HepG2 (cell line): ENCODE data around the gene MMS19. TPM values are rescaled to one million over a fixed set of nuclear protein-coding genes. Genes with fewer than 3 reads are reported as not detected.

ENCODE experiments used
- AGO1 ChIP-seq: fragments of 200-400 bp; formaldehyde crosslinking; IDR thresholded peaks from 2 replicates; pipeline ENCODE4 v1.6.1; 2017; ENCODE audit warnings: mild to moderate bottlenecking, low read depth, low read length, moderate library complexity; ENCODE audit not compliant: poor library complexity, severe bottlenecking
- ATAD3A ChIP-seq: sonication (generic); formaldehyde crosslinking; IDR thresholded peaks from 2 replicates; pipeline ENCODE4 v1.4.0; 2020; ENCODE audit warnings: missing genetic modification reagents
- CC2D1A ChIP-seq: sonication (generic); formaldehyde crosslinking; IDR thresholded peaks from 2 replicates; pipeline ENCODE4 v1.8.1; 2023; ENCODE audit warnings: mild to moderate bottlenecking, missing genetic modification reagents
- CENPT ChIP-seq: sonication (generic); formaldehyde crosslinking; IDR thresholded peaks from 2 replicates; pipeline ENCODE4 v1.8.0; 2022; ENCODE audit warnings: low read depth, mild to moderate bottlenecking, moderate library complexity, missing genetic modification reagents
- HNF4A ChIP-seq: sonication (generic); formaldehyde crosslinking; IDR thresholded peaks from 2 replicates; pipeline ENCODE4 v1.4.0; 2020; ENCODE audit warnings: missing genetic modification reagents
- PRMT3 ChIP-seq: sonication (generic); formaldehyde crosslinking; IDR thresholded peaks from 2 replicates; pipeline ENCODE4 v1.8.1; 2022; ENCODE audit warnings: low read depth, mild to moderate bottlenecking, moderate library complexity, missing genetic modification reagents, borderline replicate concordance
- RAD51 ChIP-seq: fragments of 450-650 bp; IDR thresholded peaks from 2 replicates; pipeline ENCODE4 v1.6.1; 2016; ENCODE audit warnings: borderline replicate concordance
- RCOR2 ChIP-seq: IDR thresholded peaks from 2 replicates; pipeline ENCODE4 v1.6.1; 2016; ENCODE audit warnings: missing biosample characterization, missing genetic modification reagents
- REPIN1 ChIP-seq: sonication (generic); formaldehyde crosslinking; IDR thresholded peaks from 2 replicates; pipeline ENCODE4 v1.8.0; 2022; ENCODE audit warnings: missing genetic modification reagents, low read depth, mild to moderate bottlenecking, borderline replicate concordance
- SNAPC2 ChIP-seq: sonication (generic); formaldehyde crosslinking; IDR thresholded peaks from 2 replicates; pipeline ENCODE4 v1.8.1; 2022; ENCODE audit warnings: mild to moderate bottlenecking, missing genetic modification reagents
- SOX6 ChIP-seq, 2 experiments: fragments of 450-650 bp in 1 of 2; sonication (generic) in 1 of 2; formaldehyde crosslinking in 1 of 2; IDR thresholded peaks; 2 replicates each; pipeline versions ENCODE4 v1.4.0 to v1.6.1; 2017 to 2020; ENCODE audit warnings: antibody characterized with exemption in 1 of 2, mild to moderate bottlenecking in 1 of 2, missing genetic modification reagents in 1 of 2
- SP140L ChIP-seq: sonication (generic); formaldehyde crosslinking; IDR thresholded peaks from 2 replicates; pipeline ENCODE4 v1.4.0; 2020; ENCODE audit warnings: missing genetic modification reagents, borderline replicate concordance
- THAP11 ChIP-seq: IDR thresholded peaks from 2 replicates; pipeline ENCODE4 v1.6.1; 2016; ENCODE audit warnings: missing biosample characterization, missing genetic modification reagents
- YY1 ChIP-seq: IDR thresholded peaks from 2 replicates; pipeline ENCODE4 v1.6.1; 2011; ENCODE audit warnings: low read length, low read depth, moderate library complexity, mild to moderate bottlenecking; ENCODE audit not compliant: insufficient read depth, insufficient replicate concordance
- ZIK1 ChIP-seq: sonication (generic); formaldehyde crosslinking; IDR thresholded peaks from 2 replicates; pipeline ENCODE4 v1.5.0; 2020; ENCODE audit warnings: mild to moderate bottlenecking, low read depth, missing genetic modification reagents, borderline replicate concordance
- ZNF180 ChIP-seq: sonication (generic); formaldehyde crosslinking; IDR thresholded peaks from 2 replicates; pipeline ENCODE4 v1.4.0; 2020; ENCODE audit warnings: low read depth, missing genetic modification reagents, borderline replicate concordance
- ZNF225 ChIP-seq: sonication (generic); formaldehyde crosslinking; IDR thresholded peaks from 2 replicates; pipeline ENCODE4 v1.4.0; 2020; ENCODE audit warnings: mild to moderate bottlenecking, missing genetic modification reagents
- ZNF333 ChIP-seq: sonication (generic); formaldehyde crosslinking; IDR thresholded peaks from 2 replicates; pipeline ENCODE4 v1.4.0; 2020; ENCODE audit warnings: mild to moderate bottlenecking, missing genetic modification reagents, borderline replicate concordance
- ZNF468 ChIP-seq: sonication (generic); formaldehyde crosslinking; IDR thresholded peaks from 2 replicates; pipeline ENCODE4 v1.8.0; 2022; ENCODE audit warnings: mild to moderate bottlenecking, moderate library complexity, missing genetic modification reagents
- ZNF614 ChIP-seq: IDR thresholded peaks from 2 replicates; pipeline ENCODE4 v1.6.1; 2018; ENCODE audit warnings: missing biosample characterization, missing genetic modification reagents, inconsistent platforms, borderline replicate concordance
- ZNF674 ChIP-seq: sonication (generic); formaldehyde crosslinking; IDR thresholded peaks from 2 replicates; pipeline ENCODE4 v1.5.0; 2020; ENCODE audit warnings: low read depth, mild to moderate bottlenecking, missing genetic modification reagents
- ZNF746 ChIP-seq: sonication (generic); formaldehyde crosslinking; IDR thresholded peaks from 2 replicates; pipeline ENCODE4 v1.8.0; 2022; ENCODE audit warnings: mild to moderate bottlenecking, missing genetic modification reagents
- ZNF775 ChIP-seq: sonication (generic); formaldehyde crosslinking; IDR thresholded peaks from 2 replicates; pipeline ENCODE4 v1.4.0; 2020; ENCODE audit warnings: missing genetic modification reagents, mild to moderate bottlenecking, moderate library complexity, borderline replicate concordance
- ZNF780A ChIP-seq: sonication (generic); formaldehyde crosslinking; IDR thresholded peaks from 2 replicates; pipeline ENCODE4 v1.8.0; 2022; ENCODE audit warnings: mild to moderate bottlenecking, missing genetic modification reagents, moderate library complexity
- polyA plus RNA-seq, 8 experiments: library from polyadenylated mRNA; depleted of rRNA in 3 of 8; stranded (reverse) in 7 of 8; unstranded in 1 of 8; fragments of >200 nt; fragmentation: Illumina TruSeq in 4 of 8; extraction: Trizol in 4 of 8; gene quantifications; 2 replicates each; pipeline versions ENCODE4 v1.2.1 to v1.2.3, GENCODE V29; 2011 to 2016; ENCODE audit warnings: low read depth in 4 of 8, missing spikeins in 1 of 8, mixed read lengths in 1 of 8; ENCODE audit not compliant: insufficient read depth in 1 of 8
- total RNA-seq, 5 experiments: library from RNA; depleted of rRNA; stranded (reverse); fragments of >200 nt; fragmentation: Illumina TruSeq; extraction: Trizol; gene quantifications; 2 replicates each; pipeline ENCODE4 v1.2.3, GENCODE V29; 2016; ENCODE audit warnings: low read depth in 1 of 5
- TF ChIP-seq, protein P1 (sequence below): sonication (generic); formaldehyde crosslinking; conservative IDR thresholded peaks from 2 replicates; pipeline ENCODE4 v1.4.0; 2020; ENCODE audit warnings: mild to moderate bottlenecking, missing genetic modification reagents, moderate library complexity
- TF ChIP-seq, protein P2 (sequence below): sonication (generic); formaldehyde crosslinking; IDR thresholded peaks from 2 replicates; pipeline ENCODE4 v1.4.0; 2020; ENCODE audit warnings: missing genetic modification reagents

Gene MMS19
- total and polyA plus RNA-seq, 2 of the 13 experiments (the other 11 are each of a cell fraction or from before 2014, with no cell fraction given): 76.4 to 107 TPM

DNA sequence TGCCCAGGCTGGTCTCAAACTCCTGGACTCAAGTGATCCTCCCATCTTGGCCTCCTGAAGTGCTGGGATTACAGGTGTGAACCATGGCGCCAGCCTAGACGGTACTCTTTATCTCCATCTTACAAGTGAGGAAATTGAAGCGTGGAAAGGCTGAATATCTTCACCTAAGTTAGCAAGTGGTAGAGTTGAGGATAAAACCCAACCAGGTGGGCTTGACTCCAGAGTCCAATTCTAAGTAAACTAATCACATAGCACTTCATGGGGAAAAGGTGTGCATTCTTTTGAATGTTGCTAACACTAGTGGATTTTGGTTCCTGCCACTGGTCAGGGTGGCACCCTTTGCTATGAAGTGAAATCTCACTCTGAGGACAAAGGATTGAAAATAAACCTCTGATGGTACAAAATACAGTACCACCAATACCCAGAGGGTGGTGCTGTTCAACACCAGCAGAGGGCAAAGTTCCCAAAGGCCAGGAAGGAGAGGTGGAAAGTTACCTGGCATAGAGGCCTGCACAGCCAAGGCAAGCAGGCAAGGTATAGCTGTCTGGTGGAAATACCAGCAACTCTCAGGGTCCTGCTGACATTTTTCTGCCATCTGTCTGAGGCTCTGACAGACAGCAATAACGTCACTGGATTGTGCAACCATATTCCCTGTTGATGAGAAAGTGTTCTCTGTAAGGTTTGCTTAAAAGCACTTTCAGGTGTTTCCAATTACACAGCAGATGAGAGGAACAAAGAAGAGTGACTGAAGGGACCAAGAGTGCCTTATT lies 34.7 kb downstream of the MMS19 start (continued):
- TF ChIP-seq, protein P1, sequence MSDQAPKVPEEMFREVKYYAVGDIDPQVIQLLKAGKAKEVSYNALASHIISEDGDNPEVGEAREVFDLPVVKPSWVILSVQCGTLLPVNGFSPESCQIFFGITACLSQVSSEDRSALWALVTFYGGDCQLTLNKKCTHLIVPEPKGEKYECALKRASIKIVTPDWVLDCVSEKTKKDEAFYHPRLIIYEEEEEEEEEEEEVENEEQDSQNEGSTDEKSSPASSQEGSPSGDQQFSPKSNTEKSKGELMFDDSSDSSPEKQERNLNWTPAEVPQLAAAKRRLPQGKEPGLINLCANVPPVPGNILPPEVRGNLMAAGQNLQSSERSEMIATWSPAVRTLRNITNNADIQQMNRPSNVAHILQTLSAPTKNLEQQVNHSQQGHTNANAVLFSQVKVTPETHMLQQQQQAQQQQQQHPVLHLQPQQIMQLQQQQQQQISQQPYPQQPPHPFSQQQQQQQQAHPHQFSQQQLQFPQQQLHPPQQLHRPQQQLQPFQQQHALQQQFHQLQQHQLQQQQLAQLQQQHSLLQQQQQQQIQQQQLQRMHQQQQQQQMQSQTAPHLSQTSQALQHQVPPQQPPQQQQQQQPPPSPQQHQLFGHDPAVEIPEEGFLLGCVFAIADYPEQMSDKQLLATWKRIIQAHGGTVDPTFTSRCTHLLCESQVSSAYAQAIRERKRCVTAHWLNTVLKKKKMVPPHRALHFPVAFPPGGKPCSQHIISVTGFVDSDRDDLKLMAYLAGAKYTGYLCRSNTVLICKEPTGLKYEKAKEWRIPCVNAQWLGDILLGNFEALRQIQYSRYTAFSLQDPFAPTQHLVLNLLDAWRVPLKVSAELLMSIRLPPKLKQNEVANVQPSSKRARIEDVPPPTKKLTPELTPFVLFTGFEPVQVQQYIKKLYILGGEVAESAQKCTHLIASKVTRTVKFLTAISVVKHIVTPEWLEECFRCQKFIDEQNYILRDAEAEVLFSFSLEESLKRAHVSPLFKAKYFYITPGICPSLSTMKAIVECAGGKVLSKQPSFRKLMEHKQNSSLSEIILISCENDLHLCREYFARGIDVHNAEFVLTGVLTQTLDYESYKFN: no peak
- TF ChIP-seq RCOR2 (CRISPR knock-in tag): peak; percentile 37; the same call in 1 of the 2 replicates
- TF ChIP-seq SNAPC2: no peak
- TF ChIP-seq ZIK1 (CRISPR knock-in tag): no peak
- TF ChIP-seq ZNF780A (CRISPR knock-in tag): no peak
- TF ChIP-seq PRMT3: no peak
- TF ChIP-seq AGO1: no peak
- TF ChIP-seq ZNF468 (CRISPR knock-in tag): no peak
- TF ChIP-seq ZNF775 (CRISPR knock-in tag): no peak
- TF ChIP-seq SOX6 (IDR thresholded peaks at IDR 0.05): no peak
- 0 out of 2 replicates have a peak, but pooled peaks have one; percentile 15 for TF ChIP-seq SOX6 (CRISPR knock-in tag; IDR thresholded peaks at IDR 0.05)
- peak; percentile 31 for TF ChIP-seq YY1
- no peak for TF ChIP-seq RAD51
- no peak for TF ChIP-seq SP140L (CRISPR knock-in tag)
- no peak for TF ChIP-seq ZNF746 (CRISPR knock-in tag)
- TF ChIP-seq REPIN1 (CRISPR knock-in tag): no peak
- TF ChIP-seq, protein P2, sequence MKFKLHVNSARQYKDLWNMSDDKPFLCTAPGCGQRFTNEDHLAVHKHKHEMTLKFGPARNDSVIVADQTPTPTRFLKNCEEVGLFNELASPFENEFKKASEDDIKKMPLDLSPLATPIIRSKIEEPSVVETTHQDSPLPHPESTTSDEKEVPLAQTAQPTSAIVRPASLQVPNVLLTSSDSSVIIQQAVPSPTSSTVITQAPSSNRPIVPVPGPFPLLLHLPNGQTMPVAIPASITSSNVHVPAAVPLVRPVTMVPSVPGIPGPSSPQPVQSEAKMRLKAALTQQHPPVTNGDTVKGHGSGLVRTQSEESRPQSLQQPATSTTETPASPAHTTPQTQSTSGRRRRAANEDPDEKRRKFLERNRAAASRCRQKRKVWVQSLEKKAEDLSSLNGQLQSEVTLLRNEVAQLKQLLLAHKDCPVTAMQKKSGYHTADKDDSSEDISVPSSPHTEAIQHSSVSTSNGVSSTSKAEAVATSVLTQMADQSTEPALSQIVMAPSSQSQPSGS (CRISPR knock-in tag): peak; percentile 60
- TF ChIP-seq ZNF333: no peak
- no peak for TF ChIP-seq CENPT (CRISPR knock-in tag)
- TF ChIP-seq THAP11: peak; percentile 57
- TF ChIP-seq ATAD3A (CRISPR knock-in tag): no peak
- TF ChIP-seq ZNF180 (CRISPR knock-in tag): no peak
- no peak for TF ChIP-seq ZNF674 (CRISPR knock-in tag)
- TF ChIP-seq CC2D1A (CRISPR knock-in tag): no peak
- peak; percentile 88 for TF ChIP-seq HNF4A (CRISPR knock-in tag)
- TF ChIP-seq ZNF614: peak; percentile 62; the same call in 1 of the 2 replicates
- TF ChIP-seq ZNF225 (CRISPR knock-in tag): no peak
